ENCODE data around the gene GALNT8. TPM values are rescaled to one million over a fixed set of nuclear protein-coding genes. Genes with fewer than 3 reads are reported as not detected.

Gene GALNT8
- total RNA-seq, 1 donor, result not detected

DNA sequence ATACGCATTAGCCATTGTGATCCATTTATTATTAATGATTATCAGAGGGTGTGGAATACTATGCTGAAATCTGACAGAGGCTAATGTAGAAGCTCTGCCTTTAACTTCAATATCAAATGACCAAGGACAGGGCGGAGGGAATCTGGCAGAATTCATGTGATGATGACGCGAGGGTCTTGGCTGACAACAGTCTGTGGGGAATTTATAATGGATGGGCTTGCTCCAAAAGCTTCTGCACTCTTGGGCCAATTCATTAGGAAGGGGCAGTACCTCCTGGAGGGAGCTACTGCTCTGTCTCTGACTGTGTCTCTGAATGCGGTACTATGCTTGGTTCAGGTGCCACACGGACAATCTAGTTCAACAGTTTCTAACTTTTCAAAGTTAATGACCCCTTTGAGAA is 46.2 kb downstream of the GALNT8 start:
- H4K20me1 ChIP-seq (ENCODE audit: insufficient read depth, low read length), result no peaks in the 10 kb centered on the region
- H3K4me1 ChIP-seq (ENCODE audit: insufficient read depth, low read length), result no peaks in the 10 kb centered on the region
- TF ChIP-seq, protein P1, sequence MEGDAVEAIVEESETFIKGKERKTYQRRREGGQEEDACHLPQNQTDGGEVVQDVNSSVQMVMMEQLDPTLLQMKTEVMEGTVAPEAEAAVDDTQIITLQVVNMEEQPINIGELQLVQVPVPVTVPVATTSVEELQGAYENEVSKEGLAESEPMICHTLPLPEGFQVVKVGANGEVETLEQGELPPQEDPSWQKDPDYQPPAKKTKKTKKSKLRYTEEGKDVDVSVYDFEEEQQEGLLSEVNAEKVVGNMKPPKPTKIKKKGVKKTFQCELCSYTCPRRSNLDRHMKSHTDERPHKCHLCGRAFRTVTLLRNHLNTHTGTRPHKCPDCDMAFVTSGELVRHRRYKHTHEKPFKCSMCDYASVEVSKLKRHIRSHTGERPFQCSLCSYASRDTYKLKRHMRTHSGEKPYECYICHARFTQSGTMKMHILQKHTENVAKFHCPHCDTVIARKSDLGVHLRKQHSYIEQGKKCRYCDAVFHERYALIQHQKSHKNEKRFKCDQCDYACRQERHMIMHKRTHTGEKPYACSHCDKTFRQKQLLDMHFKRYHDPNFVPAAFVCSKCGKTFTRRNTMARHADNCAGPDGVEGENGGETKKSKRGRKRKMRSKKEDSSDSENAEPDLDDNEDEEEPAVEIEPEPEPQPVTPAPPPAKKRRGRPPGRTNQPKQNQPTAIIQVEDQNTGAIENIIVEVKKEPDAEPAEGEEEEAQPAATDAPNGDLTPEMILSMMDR (IDR thresholded peaks at IDR 0.05; ENCODE audit: extremely low read depth, low read depth, low read length), result no peak
- H3K4me3 ChIP-seq (ENCODE audit: insufficient read depth, low read length), result no peak overlapping the region
- no peak overlapping the region for H2AFZ ChIP-seq (ENCODE audit: low read length)
- no peaks in the 10 kb centered on the region for H3K79me2 ChIP-seq (ENCODE audit: insufficient read depth, low read length)
- no peak overlapping the region for H3K27ac ChIP-seq (ENCODE audit: low read depth, low read length)
- no peaks in the 10 kb centered on the region for H3K36me3 ChIP-seq (ENCODE audit: insufficient read depth, low read length)
- H3K27me3 ChIP-seq (ENCODE audit: insufficient read depth, low read length), result no peaks in the 10 kb centered on the region
- no peaks in the 10 kb centered on the region for H3K9me3 ChIP-seq (ENCODE audit: low read depth, low read length)
- H3K4me2 ChIP-seq (ENCODE audit: insufficient read depth, low read length), result no peak overlapping the region
- no peak for DNase-seq (ENCODE audit: insufficient read length, low spot score, missing footprints)

DNA sequence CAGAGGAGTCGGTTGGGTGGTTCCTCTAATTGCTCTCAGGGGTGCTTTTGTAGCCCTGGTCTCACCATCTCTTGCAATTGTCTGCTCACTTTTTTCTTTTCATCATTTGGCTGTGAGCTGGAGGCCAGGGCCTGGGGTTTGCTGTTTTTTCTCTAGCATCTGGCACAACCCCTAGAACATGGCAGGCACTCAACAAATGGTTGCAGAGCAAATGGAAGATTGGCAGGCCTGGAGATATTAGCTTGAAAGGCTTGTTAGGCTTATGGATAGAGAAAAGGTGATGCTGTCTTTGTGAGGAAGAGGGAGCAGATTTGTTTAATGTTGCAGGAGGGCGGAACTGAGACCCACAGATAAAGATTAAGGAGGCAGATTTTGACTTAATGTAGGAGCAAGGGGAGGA is 47.0 kb downstream of the GALNT8 start:
- H3K36me3 ChIP-seq (ENCODE audit: insufficient read depth, low read length), result no peaks in the 10 kb centered on the region
- no peak overlapping the region for H3K27ac ChIP-seq (ENCODE audit: low read depth, low read length)
- H3K4me1 ChIP-seq (ENCODE audit: insufficient read depth, low read length), result no peaks in the 10 kb centered on the region
- H3K4me3 ChIP-seq (ENCODE audit: insufficient read depth, low read length), result no peak overlapping the region
- no peak for DNase-seq (ENCODE audit: insufficient read length, low spot score, missing footprints)
- H3K4me2 ChIP-seq (ENCODE audit: insufficient read depth, low read length), result no peak overlapping the region
- H4K20me1 ChIP-seq (ENCODE audit: insufficient read depth, low read length), result no peaks in the 10 kb centered on the region
- no peaks in the 10 kb centered on the region for H3K79me2 ChIP-seq (ENCODE audit: insufficient read depth, low read length)
- TF ChIP-seq, protein P1 (IDR thresholded peaks at IDR 0.05; ENCODE audit: extremely low read depth, low read depth, low read length), result no peak
- no peaks in the 10 kb centered on the region for H3K9me3 ChIP-seq (ENCODE audit: low read depth, low read length)
- H3K27me3 ChIP-seq (ENCODE audit: insufficient read depth, low read length), result no peaks in the 10 kb centered on the region
- H2AFZ ChIP-seq (ENCODE audit: low read length), result no peak overlapping the region

DNA sequence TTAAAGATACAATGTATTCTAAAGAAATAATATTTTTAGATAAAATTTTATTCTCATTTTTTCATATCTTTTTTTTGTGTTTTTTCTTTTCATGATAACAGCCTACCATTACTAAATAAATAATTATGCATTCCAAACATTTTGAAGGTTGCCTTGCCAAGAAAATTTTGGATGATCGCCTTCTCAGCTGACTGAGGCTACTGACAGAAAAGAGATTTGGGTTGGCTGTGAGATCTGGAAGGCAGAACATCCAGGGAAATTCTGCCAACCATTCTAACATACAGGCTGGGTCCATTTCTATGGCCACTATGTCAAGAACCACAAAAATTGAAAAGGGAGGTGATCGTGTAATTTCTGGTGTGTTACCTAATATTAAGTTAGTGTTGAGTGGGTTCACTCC is 48.1 kb downstream of the GALNT8 start:
- Histone ChIP-seq H3K4me1 (ENCODE audit: insufficient read depth, low read length) (no peaks in the 10 kb centered on the region), H3K27me3 (ENCODE audit: insufficient read depth, low read length) (no peaks in the 10 kb centered on the region), H3K4me3 (ENCODE audit: insufficient read depth, low read length) (no peak overlapping the region), H3K36me3 (ENCODE audit: insufficient read depth, low read length) (no peaks in the 10 kb centered on the region), H3K27ac (ENCODE audit: low read depth, low read length) (no peak overlapping the region), H2AFZ (ENCODE audit: low read length) (no peak overlapping the region), H3K79me2 (ENCODE audit: insufficient read depth, low read length) (no peaks in the 10 kb centered on the region), H3K9me3 (ENCODE audit: low read depth, low read length) (no peaks in the 10 kb centered on the region), H3K4me2 (ENCODE audit: insufficient read depth, low read length) (no peak overlapping the region), H4K20me1 (ENCODE audit: insufficient read depth, low read length) (no peaks in the 10 kb centered on the region)
- no peak for DNase-seq (ENCODE audit: insufficient read length, low spot score, missing footprints)
- TF ChIP-seq, protein P1 (IDR thresholded peaks at IDR 0.05; ENCODE audit: extremely low read depth, low read depth, low read length), result no peak

DNA sequence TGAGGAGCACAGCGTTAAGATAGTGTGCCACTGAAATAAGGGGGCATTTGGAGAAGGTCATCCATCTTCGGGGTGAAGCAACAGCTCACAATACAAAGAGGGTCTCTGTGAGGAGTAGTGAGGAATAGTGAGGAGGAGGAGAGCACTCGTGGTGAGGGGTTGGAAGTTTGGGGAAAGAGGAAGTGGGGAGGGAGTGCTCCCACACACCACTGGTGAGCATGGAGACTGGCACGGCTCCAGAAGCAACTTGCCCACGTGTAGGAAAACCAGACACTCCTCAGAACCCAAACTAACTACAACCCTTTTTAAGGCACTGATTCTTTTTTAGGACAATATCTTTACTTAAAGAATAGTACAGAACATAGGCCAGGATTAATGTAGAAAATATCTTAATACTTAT is 48.9 kb downstream of the GALNT8 start:
- no peak for DNase-seq (ENCODE audit: insufficient read length, low spot score, missing footprints)
- no peaks in the 10 kb centered on the region for H3K4me1 ChIP-seq (ENCODE audit: insufficient read depth, low read length)
- H3K4me2 ChIP-seq (ENCODE audit: insufficient read depth, low read length), result no peak overlapping the region
- TF ChIP-seq, protein P1 (IDR thresholded peaks at IDR 0.05; ENCODE audit: extremely low read depth, low read depth, low read length), result no peak
- no peak overlapping the region for H3K4me3 ChIP-seq (ENCODE audit: insufficient read depth, low read length)
- H3K36me3 ChIP-seq (ENCODE audit: insufficient read depth, low read length), result no peaks in the 10 kb centered on the region
- no peak overlapping the region for H3K27ac ChIP-seq (ENCODE audit: low read depth, low read length)
- H3K27me3 ChIP-seq (ENCODE audit: insufficient read depth, low read length), result no peaks in the 10 kb centered on the region
- H4K20me1 ChIP-seq (ENCODE audit: insufficient read depth, low read length), result no peaks in the 10 kb centered on the region
- H2AFZ ChIP-seq (ENCODE audit: low read length), result no peak overlapping the region
- no peaks in the 10 kb centered on the region for H3K79me2 ChIP-seq (ENCODE audit: insufficient read depth, low read length)
- no peaks in the 10 kb centered on the region for H3K9me3 ChIP-seq (ENCODE audit: low read depth, low read length)

All from osteoblast (primary cell).